ENCODE results near the gene SLC22A1. TPM values are rescaled to one million over a fixed set of nuclear protein-coding genes. Genes with fewer than 3 reads are reported as not detected.

Gene SLC22A1
- total and polyA plus RNA-seq, 10 of the 15 experiments (the other 5 are each of a cell fraction or from before 2014, with no cell fraction given) = 0.09 to 0.28 (median 0.15) TPM; not detected in 3

- ChIA-PET POLR2A (no interaction called here), RAD21 (ENCODE audit: unreplicated experiment) (no interaction called here), CTCF (no interaction called here), SMC1A (ENCODE audit: uncharacterized antibody, unreplicated experiment) (interaction anchor here (1.4 kb wide), 1 partner anchor 9 kb away, joined by 3 read pairs; no protein-coding TSS in a partner anchor)
- FAIRE-seq (no peak), DNase-seq (ENCODE audit: low read depth, low spot score) (no peak), ATAC-seq (no peak)
- 94% methylated on average over 8 of the region's 8 CpGs for WGBS (ENCODE audit: insufficient coverage, insufficient replicate concordance, low lambda C conversion rate, missing lambda C conversion rate)
- no TSS peak for BruUV-seq (replicated peaks)
- Histone ChIP-seq H3K79me2 (ENCODE audit: control insufficient read depth, insufficient read depth, low read length) (no peaks in the 10 kb centered on the region), H3K9me3 (replicated peaks; ENCODE audit: control insufficient read depth, insufficient read depth, low read length) (no peaks in the 10 kb centered on the region), H3K27me3 (replicated peaks in 1 of 2; ENCODE audit: control insufficient read depth in 2 of 2, insufficient read depth in 2 of 2, low read length in 1 of 2) (no peaks in the 10 kb centered on the region), H3K9ac (ENCODE audit: control insufficient read depth, insufficient read depth, low read length) (no peak overlapping the region), H4K20me1 (ENCODE audit: control insufficient read depth, insufficient read depth) (no peaks in the 10 kb centered on the region), H3K4me1 (ENCODE audit: control insufficient read depth, insufficient read depth, low read length) (no peaks in the 10 kb centered on the region), H2AFZ (ENCODE audit: control insufficient read depth, low read depth, low read length) (no peak overlapping the region), H3K36me3 (ENCODE audit: control insufficient read depth in 2 of 2, insufficient read depth in 2 of 2, low read length in 1 of 2) (peaks cover 17 to 27% of the 10 kb centered on the region in 2 experiments; a peak in 3 of 4 replicates), H3K4me3 (no peak overlapping the region), H3K4me2 (ENCODE audit: control insufficient read depth, insufficient read depth) (no peak overlapping the region), H3K27ac (ENCODE audit: control insufficient read depth, insufficient read depth) (no peak overlapping the region)
- in situ Hi-C loops (cut with MboI) = no loop called here
- TF ChIP-seq YBX1 (IDR thresholded peaks at IDR 0.05) (no peak), MTA3 (IDR thresholded peaks at IDR 0.05; ENCODE audit: borderline replicate concordance, low read length) (no peak), ETV6 (conservative IDR thresholded peaks at IDR 0.05 in 1 of 2, IDR thresholded peaks at IDR 0.05 in 1 of 2; ENCODE audit: borderline replicate concordance in 1 of 2, low read depth in 1 of 2) (no peak), CBX3 (IDR thresholded peaks at IDR 0.05; ENCODE audit: borderline replicate concordance, low read depth) (no peak), SRF (IDR thresholded peaks at IDR 0.05; ENCODE audit: low read depth in 2 of 2, low read length in 2 of 2) (no peak), NR2C1 (IDR thresholded peaks at IDR 0.05) (no peak), IKZF1 (conservative IDR thresholded peaks at IDR 0.05) (no peak), KDM1A (IDR thresholded peaks at IDR 0.05; ENCODE audit: borderline replicate concordance) (no peak), CREM (IDR thresholded peaks at IDR 0.05; ENCODE audit: low read depth) (no peak), FOXM1 (IDR thresholded peaks at IDR 0.05; ENCODE audit: low read depth, low read length) (no peak), ZBTB40 (IDR thresholded peaks at IDR 0.05; ENCODE audit: borderline replicate concordance) (no peak), CHD1 (IDR thresholded peaks at IDR 0.05; ENCODE audit: low read depth, low read length) (no peak)
- intact Hi-C loops (cut with micrococcal nuclease; ENCODE audit: unreplicated experiment) = no loop called here
These were observed 39.0 kb upstream of the SLC22A1 start for GRCh38 chr6:160082627-160083026.

Measured in GM12878 (cell line).